IMR-90 (cell line): ENCODE measurements around the gene ZNF423.

ENCODE experiments used
- RAD21 ChIP-seq: IDR thresholded peaks from 2 replicates; pipeline ENCODE4 v1.6.1; 2012; ENCODE audit warnings: low read length, improper control_type of control experiment
- TF ChIP-seq, protein P1 (sequence below): conservative IDR thresholded peaks from 2 replicates; pipeline ENCODE4 v1.5.1; 2012; ENCODE audit warnings: mild to moderate bottlenecking, low read depth, low read length, improper control_type of control experiment

DNA sequence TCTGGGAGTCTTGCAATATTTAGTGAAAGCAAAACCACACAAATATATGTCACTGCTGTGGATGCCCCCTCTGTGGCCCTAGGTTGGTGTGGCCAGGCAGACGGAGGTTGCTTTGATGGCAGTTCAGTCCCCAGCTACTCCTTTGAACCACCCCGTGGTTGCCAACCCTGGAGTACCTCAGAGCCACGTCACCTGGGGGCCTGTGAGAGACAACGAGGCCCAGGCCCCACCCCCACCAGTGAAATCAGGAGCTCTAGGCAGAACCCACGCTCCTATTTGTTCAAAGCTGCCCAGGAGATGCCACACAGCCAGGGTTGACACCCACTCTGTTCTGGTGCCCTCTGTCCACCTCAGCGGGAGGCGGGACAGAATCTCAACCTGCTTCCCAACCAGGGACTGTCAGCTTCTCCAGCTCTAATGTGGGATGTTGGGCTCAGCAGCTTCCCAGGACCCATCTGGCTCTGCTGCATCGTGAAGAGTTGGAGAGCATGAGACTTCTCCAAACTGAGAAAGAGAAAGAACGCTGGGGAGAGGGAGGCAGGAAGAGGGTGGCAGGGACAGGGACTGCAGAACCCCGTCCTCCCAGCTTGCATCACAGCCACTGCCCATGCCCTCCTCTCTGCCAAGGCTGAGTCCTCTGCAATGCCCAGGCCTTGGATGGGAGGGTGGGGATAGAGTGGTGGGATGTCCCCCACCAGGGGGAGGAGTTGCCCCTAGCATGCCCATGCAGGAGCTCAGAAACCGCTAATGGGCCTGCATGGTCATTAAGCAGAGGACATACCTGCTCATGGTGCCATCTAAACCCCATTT, 400.5 kb downstream of the ZNF423 start:
- TF ChIP-seq, protein P1, sequence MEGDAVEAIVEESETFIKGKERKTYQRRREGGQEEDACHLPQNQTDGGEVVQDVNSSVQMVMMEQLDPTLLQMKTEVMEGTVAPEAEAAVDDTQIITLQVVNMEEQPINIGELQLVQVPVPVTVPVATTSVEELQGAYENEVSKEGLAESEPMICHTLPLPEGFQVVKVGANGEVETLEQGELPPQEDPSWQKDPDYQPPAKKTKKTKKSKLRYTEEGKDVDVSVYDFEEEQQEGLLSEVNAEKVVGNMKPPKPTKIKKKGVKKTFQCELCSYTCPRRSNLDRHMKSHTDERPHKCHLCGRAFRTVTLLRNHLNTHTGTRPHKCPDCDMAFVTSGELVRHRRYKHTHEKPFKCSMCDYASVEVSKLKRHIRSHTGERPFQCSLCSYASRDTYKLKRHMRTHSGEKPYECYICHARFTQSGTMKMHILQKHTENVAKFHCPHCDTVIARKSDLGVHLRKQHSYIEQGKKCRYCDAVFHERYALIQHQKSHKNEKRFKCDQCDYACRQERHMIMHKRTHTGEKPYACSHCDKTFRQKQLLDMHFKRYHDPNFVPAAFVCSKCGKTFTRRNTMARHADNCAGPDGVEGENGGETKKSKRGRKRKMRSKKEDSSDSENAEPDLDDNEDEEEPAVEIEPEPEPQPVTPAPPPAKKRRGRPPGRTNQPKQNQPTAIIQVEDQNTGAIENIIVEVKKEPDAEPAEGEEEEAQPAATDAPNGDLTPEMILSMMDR: no peak
- no peak for TF ChIP-seq RAD21
